DND-41 (cell line): ENCODE results near the gene HEXIM2.

Experiments
- ATAC-seq: fragments of 200-7000 bp; cut with Tn5 transposase; 3 replicates; pipeline ENCODE4 v1.9.1; 2021; ENCODE audit warnings: low read depth; ENCODE audit not compliant: insufficient read depth
- DNase-seq: peaks from one replicate; pipeline ENCODE4 v3.0.0-alpha.2; 2020
- H2AFZ ChIP-seq: 2 replicates; pipeline ENCODE4 v1.6.0; 2012; ENCODE audit warnings: low read depth, low read length
- H3K27ac ChIP-seq: 2 replicates; pipeline ENCODE4 v1.5.1; 2012; ENCODE audit warnings: low read length, inconsistent platforms
- H3K27me3 ChIP-seq: fragments of 200-600 bp; sonication (generic); 2 replicates; pipeline ENCODE4 v1.6.0; 2012; ENCODE audit warnings: low read length, mild to moderate bottlenecking, inconsistent platforms; ENCODE audit not compliant: insufficient read depth, poor library complexity
- H3K36me3 ChIP-seq: 2 replicates; pipeline ENCODE4 v1.5.1; 2012; ENCODE audit warnings: low read length, inconsistent platforms; ENCODE audit not compliant: insufficient read depth
- H3K4me1 ChIP-seq: 2 replicates; pipeline ENCODE4 v1.5.1; 2012; ENCODE audit warnings: mild to moderate bottlenecking, low read length; ENCODE audit not compliant: insufficient read depth
- H3K4me2 ChIP-seq: 2 replicates; pipeline ENCODE4 v1.6.0; 2012; ENCODE audit warnings: mild to moderate bottlenecking, moderate library complexity, low read length, inconsistent platforms; ENCODE audit not compliant: insufficient read depth
- H3K4me3 ChIP-seq, 2 experiments: fragments of 200-600 bp in 1 of 2; shearing (Covaris generic) in 1 of 2; 2 replicates each; pipeline ENCODE4 v1.5.1; 2012 to 2016; ENCODE audit warnings: inconsistent platforms in 2 of 2, low read length in 2 of 2, mild to moderate bottlenecking in 2 of 2, low read depth in 1 of 2, moderate library complexity in 1 of 2
- H3K79me2 ChIP-seq: 2 replicates; pipeline ENCODE4 v1.6.0; 2012; ENCODE audit warnings: low read length, inconsistent platforms; ENCODE audit not compliant: insufficient read depth
- H3K9ac ChIP-seq: 2 replicates; pipeline ENCODE4 v1.6.0; 2012; ENCODE audit warnings: low read depth, mild to moderate bottlenecking, inconsistent platforms, low read length, moderate library complexity
- H3K9me3 ChIP-seq: 2 replicates; pipeline ENCODE4 v1.5.1; 2012; ENCODE audit warnings: low read length, moderate library complexity, mild to moderate bottlenecking, inconsistent platforms; ENCODE audit not compliant: insufficient read depth, severe bottlenecking
- H4K20me1 ChIP-seq: 2 replicates; pipeline ENCODE4 v1.6.0; 2012; ENCODE audit warnings: low read length; ENCODE audit not compliant: insufficient read depth
- EZH2 ChIP-seq: IDR thresholded peaks from 3 replicates; pipeline ENCODE4 v1.6.1; 2012; ENCODE audit warnings: borderline replicate concordance, low read depth, mild to moderate bottlenecking, moderate library complexity, low read length, inconsistent platforms; ENCODE audit not compliant: severe bottlenecking
- TF ChIP-seq, protein P1 (sequence below): IDR thresholded peaks from 2 replicates; pipeline ENCODE4 v1.5.1; 2012; ENCODE audit warnings: borderline replicate concordance, low read length, moderate library complexity, mild to moderate bottlenecking; ENCODE audit not compliant: poor library complexity, severe bottlenecking; ENCODE audit errors: extremely low read depth

HEXIM2 gene

DNA sequence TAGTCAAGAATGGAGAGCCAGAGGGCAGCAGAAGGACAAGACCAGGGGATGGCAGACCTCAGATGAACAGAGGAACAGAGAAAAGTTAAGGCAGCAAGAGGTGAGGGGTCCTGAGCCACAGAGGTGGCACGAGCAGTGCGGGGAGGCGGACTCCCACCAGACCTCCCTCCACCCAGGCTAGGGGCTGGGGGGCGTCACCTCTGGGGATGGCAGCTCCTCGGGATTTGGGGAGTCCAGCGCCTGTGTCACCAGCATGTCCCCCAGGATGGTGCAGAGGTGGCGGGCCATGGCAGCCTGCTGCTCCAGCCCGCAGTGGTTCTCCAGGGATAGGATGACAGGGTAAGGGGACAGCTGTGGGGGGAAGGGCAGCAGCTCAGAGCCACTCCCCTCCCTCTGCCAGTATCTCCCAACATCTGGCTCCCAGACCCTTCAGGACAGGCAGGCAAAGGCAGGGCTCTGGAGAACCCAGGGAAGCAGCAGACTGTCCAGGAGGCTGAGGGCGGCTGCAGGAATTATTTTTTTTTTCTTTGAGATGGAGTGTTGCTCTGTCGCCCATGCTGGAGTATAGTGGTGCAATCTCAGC, 45.1 kb upstream of the HEXIM2 start:
- Histone ChIP-seq H3K4me1 (no peaks in the 10 kb centered on the region), H3K27me3 (no peaks in the 10 kb centered on the region), H2AFZ (no peak overlapping the region), H3K9ac (no peak overlapping the region), H3K9me3 (no peaks in the 10 kb centered on the region), H3K4me3 (no peak overlapping the region), H4K20me1 (no peaks in the 10 kb centered on the region; the same call in 1 of the 2 replicates), H3K27ac (no peak overlapping the region), H3K79me2 (no peaks in the 10 kb centered on the region), H3K4me2 (no peak overlapping the region), H3K36me3 (no peaks in the 10 kb centered on the region)
- DNase-seq (no peak), ATAC-seq (no peak)
- TF ChIP-seq, protein P1, sequence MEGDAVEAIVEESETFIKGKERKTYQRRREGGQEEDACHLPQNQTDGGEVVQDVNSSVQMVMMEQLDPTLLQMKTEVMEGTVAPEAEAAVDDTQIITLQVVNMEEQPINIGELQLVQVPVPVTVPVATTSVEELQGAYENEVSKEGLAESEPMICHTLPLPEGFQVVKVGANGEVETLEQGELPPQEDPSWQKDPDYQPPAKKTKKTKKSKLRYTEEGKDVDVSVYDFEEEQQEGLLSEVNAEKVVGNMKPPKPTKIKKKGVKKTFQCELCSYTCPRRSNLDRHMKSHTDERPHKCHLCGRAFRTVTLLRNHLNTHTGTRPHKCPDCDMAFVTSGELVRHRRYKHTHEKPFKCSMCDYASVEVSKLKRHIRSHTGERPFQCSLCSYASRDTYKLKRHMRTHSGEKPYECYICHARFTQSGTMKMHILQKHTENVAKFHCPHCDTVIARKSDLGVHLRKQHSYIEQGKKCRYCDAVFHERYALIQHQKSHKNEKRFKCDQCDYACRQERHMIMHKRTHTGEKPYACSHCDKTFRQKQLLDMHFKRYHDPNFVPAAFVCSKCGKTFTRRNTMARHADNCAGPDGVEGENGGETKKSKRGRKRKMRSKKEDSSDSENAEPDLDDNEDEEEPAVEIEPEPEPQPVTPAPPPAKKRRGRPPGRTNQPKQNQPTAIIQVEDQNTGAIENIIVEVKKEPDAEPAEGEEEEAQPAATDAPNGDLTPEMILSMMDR: no peak
- no peak for TF ChIP-seq EZH2

DNA sequence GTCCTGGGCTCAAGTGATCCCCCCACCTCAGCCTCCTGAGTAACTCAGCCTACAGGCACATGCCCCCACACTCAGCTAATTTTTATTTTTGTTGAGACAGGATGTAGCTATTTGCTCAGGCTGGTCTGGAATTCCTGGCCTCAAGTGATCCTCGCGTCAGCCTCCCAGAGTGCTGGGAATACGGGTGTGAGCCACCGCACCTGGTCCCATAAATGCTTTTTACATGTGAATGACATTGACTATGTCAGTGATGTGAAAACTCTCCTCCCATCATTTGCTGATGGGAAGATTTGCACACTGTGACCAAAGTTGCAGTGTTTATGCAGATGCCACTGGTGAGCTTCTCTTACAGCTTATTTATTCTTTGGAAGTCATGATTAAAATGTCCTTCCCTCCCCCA, 44.3 kb upstream of the HEXIM2 start:
- no peaks in the 10 kb centered on the region for H3K9me3 ChIP-seq
- no peak overlapping the region for H3K9ac ChIP-seq
- no peaks in the 10 kb centered on the region; the same call in 1 of the 2 replicates for H4K20me1 ChIP-seq
- H3K27me3 ChIP-seq: no peaks in the 10 kb centered on the region
- H3K4me2 ChIP-seq: no peak overlapping the region
- H3K27ac ChIP-seq: no peak overlapping the region
- H2AFZ ChIP-seq: no peak overlapping the region
- no peak overlapping the region for H3K4me3 ChIP-seq
- DNase-seq (no peak), ATAC-seq (no peak)
- H3K79me2 ChIP-seq: no peaks in the 10 kb centered on the region
- H3K4me1 ChIP-seq: no peaks in the 10 kb centered on the region
- no peaks in the 10 kb centered on the region for H3K36me3 ChIP-seq
- TF ChIP-seq, protein P1: no peak
- no peak for TF ChIP-seq EZH2

DNA sequence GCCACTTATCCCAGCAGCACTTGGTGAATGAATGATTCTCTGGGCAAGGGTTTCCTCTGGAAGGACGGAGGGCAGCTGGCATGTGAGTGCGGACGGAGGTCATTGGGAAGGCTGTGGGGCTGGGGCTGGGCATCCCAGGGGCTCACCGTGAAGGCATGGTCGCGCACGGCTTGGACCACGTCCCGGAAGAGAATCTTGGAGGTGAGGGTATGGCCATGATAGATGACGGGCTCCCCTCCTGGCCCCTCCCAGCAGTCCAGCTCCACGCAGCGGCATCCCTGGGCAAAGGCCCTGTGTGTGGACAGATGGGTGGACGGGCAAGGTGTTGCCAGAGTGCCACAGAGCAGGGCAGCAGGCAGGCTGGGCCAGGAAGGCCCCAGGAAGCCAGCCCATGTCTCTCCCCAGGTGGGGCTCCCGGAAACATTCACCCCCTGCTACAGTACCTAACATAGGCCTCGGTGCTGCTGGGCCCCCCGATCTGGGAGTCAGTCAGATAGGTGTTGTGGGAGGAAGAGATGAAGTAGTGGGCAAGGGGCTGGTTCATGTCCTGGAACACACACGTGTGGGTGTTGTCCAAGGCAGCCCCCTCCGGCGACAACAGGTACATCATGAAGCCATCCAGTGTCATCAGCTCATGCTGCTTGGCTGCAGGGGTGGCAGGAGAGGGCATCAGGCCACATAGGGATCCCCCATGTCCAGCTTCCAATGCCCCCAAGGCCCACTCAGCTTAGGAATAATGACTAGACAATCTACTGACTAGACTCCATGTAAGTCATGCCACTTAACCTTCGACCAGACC, 43.6 kb upstream of the HEXIM2 start:
- TF ChIP-seq, protein P1: no peak
- no peaks in the 10 kb centered on the region for H3K4me1 ChIP-seq
- no peak for DNase-seq
- H4K20me1 ChIP-seq: no peaks in the 10 kb centered on the region; the same call in 1 of the 2 replicates
- no peaks in the 10 kb centered on the region for H3K27me3 ChIP-seq
- H3K4me3 ChIP-seq: no peak overlapping the region
- no peak overlapping the region for H3K4me2 ChIP-seq
- H2AFZ ChIP-seq: no peak overlapping the region
- H3K9ac ChIP-seq: no peak overlapping the region
- no peaks in the 10 kb centered on the region for H3K79me2 ChIP-seq
- ATAC-seq: no peak
- H3K27ac ChIP-seq: no peak overlapping the region
- no peaks in the 10 kb centered on the region for H3K9me3 ChIP-seq
- H3K36me3 ChIP-seq: no peaks in the 10 kb centered on the region
